GM19452 (cell line): ENCODE results near the gene PRDM5.

Experiments
- ATAC-seq: cut with Tn5 transposase; IDR thresholded peaks from one replicate; pipeline ENCODE4 v1.9.1; 2021; ENCODE audit not compliant: unreplicated experiment

PRDM5 gene

GRCh38 chr4:120716346-120716745 is 206.2 kb downstream of the PRDM5 start:
- ATAC-seq, result no peak

GRCh38 chr4:120714417-120715010 is 208.0 kb downstream of the PRDM5 start:
- ATAC-seq, result no peak

- ATAC-seq, result no peak
Measured at GRCh38 chr4:120709991-120710390, 212.5 kb downstream of the PRDM5 start.

- no peak for ATAC-seq
Measured at GRCh38 chr4:120704538-120704937, 218.0 kb downstream of the PRDM5 start.

- no peak for ATAC-seq
Measured at GRCh38 chr4:120703908-120704307, 218.6 kb downstream of the PRDM5 start.

- ATAC-seq, result no peak
Measured at GRCh38 chr4:120699354-120699753, 223.2 kb downstream of the PRDM5 start.

- no peak for ATAC-seq
Measured at GRCh38 chr4:120694973-120695372, 227.6 kb downstream of the PRDM5 start.

- ATAC-seq, result no peak
Measured at GRCh38 chr4:120693816-120694215, 228.7 kb downstream of the PRDM5 start.

GRCh38 chr4:120692964-120693363 is 229.6 kb downstream of the PRDM5 start:
- no peak for ATAC-seq

- ATAC-seq, result no peak
Measured at GRCh38 chr4:120691536-120691935, 231.0 kb downstream of the PRDM5 start.

- ATAC-seq, result no peak
Measured at GRCh38 chr4:120691106-120691505, 231.4 kb downstream of the PRDM5 start.

- ATAC-seq, result no peak
Measured at GRCh38 chr4:120688791-120689190, 233.7 kb downstream of the PRDM5 start.

GRCh38 chr4:120685756-120686278 is 236.7 kb downstream of the PRDM5 start:
- no peak for ATAC-seq

- ATAC-seq, result no peak
Measured at GRCh38 chr4:120683897-120684540, 238.5 kb downstream of the PRDM5 start.

GRCh38 chr4:120682981-120683380 is 239.5 kb downstream of the PRDM5 start:
- ATAC-seq, result no peak

GRCh38 chr4:120680647-120681228 is 241.8 kb downstream of the PRDM5 start:
- ATAC-seq, result no peak

GRCh38 chr4:120673696-120674095 is 248.8 kb downstream of the PRDM5 start:
- ATAC-seq, result no peak

- ATAC-seq, result no peak
Measured at GRCh38 chr4:120672558-120673147, 249.9 kb downstream of the PRDM5 start.

- ATAC-seq, result no peak
Measured at GRCh38 chr4:120672076-120672475, 250.4 kb downstream of the PRDM5 start.

GRCh38 chr4:120671538-120671937 is 251.0 kb downstream of the PRDM5 start:
- ATAC-seq, result no peak

- no peak for ATAC-seq
Measured at GRCh38 chr4:120667102-120667501, 255.4 kb downstream of the PRDM5 start.

GRCh38 chr4:120664851-120665250 is 257.7 kb downstream of the PRDM5 start:
- ATAC-seq, result no peak
